Transverse colon (tissue), 4 donors: ENCODE data around the gene CCL3. TPM values are rescaled to one million over a fixed set of nuclear protein-coding genes. Genes with fewer than 3 reads are reported as not detected.

Experiments
- DNase-seq: peaks from one replicate; pipeline ENCODE4 v3.0.0-alpha.2; 2019
- H3K27ac ChIP-seq, 4 donors: fragments of 200-600 bp; sonication (generic); 2 replicates each; pipeline ENCODE4 v1.5.1; 2016 to 2018; ENCODE audit warnings: inconsistent platforms in 4 of 4
- H3K27me3 ChIP-seq: fragments of 200-600 bp; sonication (generic); 2 replicates; pipeline ENCODE4 v1.5.1; 2017; ENCODE audit warnings: inconsistent platforms
- H3K36me3 ChIP-seq, 4 donors: fragments of 200-600 bp; sonication (generic); 2 replicates each; pipeline ENCODE4 v1.5.1; 2017 to 2019; ENCODE audit warnings: inconsistent platforms in 4 of 4
- H3K4me1 ChIP-seq, 4 donors: fragments of 200-600 bp; sonication (generic); 2 replicates each; pipeline ENCODE4 v1.5.1; 2017 to 2020; ENCODE audit warnings: inconsistent platforms in 4 of 4
- H3K4me3 ChIP-seq, 4 donors: fragments of 200-600 bp; sonication (generic); 1 replicate in 1 of 4; 2 replicates in 3 of 4; pipeline versions ENCODE4 v1.5.1 to v1.6.1; 2017 to 2019; ENCODE audit warnings: inconsistent platforms in 4 of 4
- H3K9me3 ChIP-seq, 2 donors: fragments of 200-600 bp; sonication (generic); 2 replicates each; pipeline ENCODE4 v1.5.1; 2017 to 2019; ENCODE audit warnings: inconsistent platforms in 2 of 2
- CTCF ChIP-seq, 5 experiments: fragments of 200-600 bp in 3 of 5; fragments of 450-650 bp in 2 of 5; sonication (generic) in 3 of 5; IDR thresholded peaks; 1 replicate in 2 of 5; 2 replicates in 3 of 5; pipeline ENCODE4 v1.5.1; 2016 to 2017; ENCODE audit warnings: antibody characterized with exemption in 5 of 5, inconsistent platforms in 3 of 5, mild to moderate bottlenecking in 2 of 5, moderate library complexity in 1 of 5
- EP300 ChIP-seq: sonication (generic); formaldehyde crosslinking; IDR thresholded peaks from one replicate; pipeline ENCODE4 v1.6.1; 2017; ENCODE audit warnings: antibody characterized with exemption, low read depth
- POLR2A ChIP-seq: fragments of 450-650 bp; IDR thresholded peaks from one replicate; pipeline ENCODE4 v1.6.1; 2016; ENCODE audit warnings: antibody characterized with exemption, mild to moderate bottlenecking, moderate library complexity
- POLR2AphosphoS5 ChIP-seq, 3 donors: sonication (generic); formaldehyde crosslinking; IDR thresholded peaks; one replicate each; pipeline ENCODE4 v1.6.1; 2016; ENCODE audit warnings: antibody characterized with exemption in 3 of 3
- whole genome bisulfite sequencing, 2 donors: methylation state at CpG; one replicate each; pipeline ENCODE4 v1.1.5; 2018; ENCODE audit warnings: low coverage in 1 of 2; 5-methylcytosine and 5-hydroxymethylcytosine counted together
- in situ Hi-C, 4 donors: fragments of 200-750 bp; cut with MboI; loops; one replicate each; pipeline versions ENCODE4 v1.15.0 to v1.15.1; 2017; ENCODE audit warnings: low sequenced_read_pairs in 3 of 4, low pct_ligation_motif_present in 1 of 4, low pct_unique_long_range_greater_than_20kb in 1 of 4
- intact Hi-C: fragments of 100-400 bp; cut with DNase I; formaldehyde crosslinking; loops from one replicate; pipeline ENCODE4 v1.15.1; 2023; ENCODE audit warnings: low total_unique reads
- total RNA-seq, 4 donors: library from RNA; depleted of rRNA; stranded (reverse); fragments of >200 nt; gene quantifications; one replicate each; pipeline ENCODE4 v1.1.0, GENCODE V29; 2016

Gene CCL3
- total RNA-seq, 4 donors from 2014 or later = 1.1 to 4.4 TPM; not detected in 2

- TF ChIP-seq CTCF (IDR thresholded peaks at IDR 0.05) = peak; percentile 53 to 68 (median 62)
- no peak for TF ChIP-seq EP300
- Histone ChIP-seq H3K9me3 (no peaks in the 10 kb centered on the region), H3K27ac (no peak overlapping the region), H3K4me1 (peaks cover 0 to 3% (median 0%) of the 10 kb centered on the region in 4 donors), H3K4me3 (no peak overlapping the region), H3K36me3 (no peaks in the 10 kb centered on the region), H3K27me3 (no peaks in the 10 kb centered on the region)
- whole genome bisulfite sequencing, 2 donors = 43 to 61% methylated on average over 6 to 12 of the region's 12 CpGs
- peak; percentile 61 for DNase-seq
- intact Hi-C loops (no loop called here), in situ Hi-C loops (no loop called here)
Measured at GRCh38 chr17:36072431-36073121, 17.4 kb downstream of the CCL3 start.

GRCh38 chr17:36071751-36072150, 18.2 kb downstream of the CCL3 start:
- WGBS, 2 donors = 62 to 68% methylated on average over 2 of the region's 2 CpGs
- no peak for TF ChIP-seq CTCF (IDR thresholded peaks at IDR 0.05)
- TF ChIP-seq POLR2AphosphoS5 (IDR thresholded peaks at IDR 0.05) = no peak
- TF ChIP-seq EP300 = no peak
- no peak for TF ChIP-seq POLR2A
- Histone ChIP-seq H3K9me3 (no peaks in the 10 kb centered on the region), H3K36me3 (no peaks in the 10 kb centered on the region), H3K4me3 (no peak overlapping the region), H3K27ac (no peak overlapping the region), H3K4me1 (peaks cover 0 to 3% (median 0%) of the 10 kb centered on the region in 4 donors), H3K27me3 (no peaks in the 10 kb centered on the region)
- no peak for DNase-seq
- in situ Hi-C loops = no loop called here
- intact Hi-C loops = no loop called here

- Histone ChIP-seq H3K4me3 (no peak overlapping the region), H3K27ac (no peak overlapping the region), H3K27me3 (no peaks in the 10 kb centered on the region), H3K4me1 (peaks cover 0 to 3% (median 0%) of the 10 kb centered on the region in 4 donors), H3K9me3 (no peaks in the 10 kb centered on the region), H3K36me3 (no peaks in the 10 kb centered on the region)
- whole genome bisulfite sequencing, 2 donors = 89% methylated on average over 2 of the region's 3 CpGs; no CpG with 5 or more reads in 1 of the 2 donors
- no peak for DNase-seq
- in situ Hi-C loops (no loop called here), intact Hi-C loops (no loop called here)
- TF ChIP-seq CTCF (IDR thresholded peaks at IDR 0.05) (no peak), EP300 (no peak), POLR2A (no peak), POLR2AphosphoS5 (IDR thresholded peaks at IDR 0.05) (no peak)
Measured at GRCh38 chr17:36070427-36070826, 19.5 kb downstream of the CCL3 start.

- TF ChIP-seq POLR2AphosphoS5 (IDR thresholded peaks at IDR 0.05) (no peak), EP300 (no peak), CTCF (IDR thresholded peaks at IDR 0.05) (no peak), POLR2A (no peak)
- no peak for DNase-seq
- H3K4me3 ChIP-seq = no peak overlapping the region
- H3K36me3 ChIP-seq = no peaks in the 10 kb centered on the region
- in situ Hi-C loops (no loop called here), intact Hi-C loops (no loop called here)
- H3K4me1 ChIP-seq = peaks cover 0 to 3% (median 0%) of the 10 kb centered on the region in 4 donors
- no peaks in the 10 kb centered on the region for H3K9me3 ChIP-seq
- no peak overlapping the region for H3K27ac ChIP-seq
- no peaks in the 10 kb centered on the region for H3K27me3 ChIP-seq
Measured at GRCh38 chr17:36069136-36069535, 20.8 kb downstream of the CCL3 start.
